Measurements from ENCODE around the gene DCUN1D5.

Gene DCUN1D5

DNA sequence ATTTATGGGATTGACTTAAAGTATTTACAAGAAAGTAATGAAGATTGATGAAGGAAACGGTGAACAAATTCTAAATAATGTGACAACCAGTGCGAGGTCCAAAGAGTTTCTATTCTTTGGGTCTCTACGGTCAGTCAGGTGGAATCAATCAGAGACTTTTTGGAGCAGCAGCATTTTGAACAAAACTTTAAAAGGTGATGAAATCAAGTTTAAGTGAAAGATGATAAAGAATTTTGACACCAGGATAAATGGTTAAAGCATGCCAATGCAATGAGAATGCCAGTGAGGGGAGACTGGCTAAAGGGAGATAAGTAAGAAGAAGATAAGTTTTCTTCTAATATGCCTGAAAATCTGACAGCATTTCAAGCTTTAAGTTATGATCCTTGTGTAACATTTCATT is 67.9 kb downstream of the DCUN1D5 start:
- no peak for DNase-seq (ENCODE audit: low read depth)
- no peak overlapping the region for H3K4me3 ChIP-seq (ENCODE audit: low read length)
- TF ChIP-seq, protein P1, sequence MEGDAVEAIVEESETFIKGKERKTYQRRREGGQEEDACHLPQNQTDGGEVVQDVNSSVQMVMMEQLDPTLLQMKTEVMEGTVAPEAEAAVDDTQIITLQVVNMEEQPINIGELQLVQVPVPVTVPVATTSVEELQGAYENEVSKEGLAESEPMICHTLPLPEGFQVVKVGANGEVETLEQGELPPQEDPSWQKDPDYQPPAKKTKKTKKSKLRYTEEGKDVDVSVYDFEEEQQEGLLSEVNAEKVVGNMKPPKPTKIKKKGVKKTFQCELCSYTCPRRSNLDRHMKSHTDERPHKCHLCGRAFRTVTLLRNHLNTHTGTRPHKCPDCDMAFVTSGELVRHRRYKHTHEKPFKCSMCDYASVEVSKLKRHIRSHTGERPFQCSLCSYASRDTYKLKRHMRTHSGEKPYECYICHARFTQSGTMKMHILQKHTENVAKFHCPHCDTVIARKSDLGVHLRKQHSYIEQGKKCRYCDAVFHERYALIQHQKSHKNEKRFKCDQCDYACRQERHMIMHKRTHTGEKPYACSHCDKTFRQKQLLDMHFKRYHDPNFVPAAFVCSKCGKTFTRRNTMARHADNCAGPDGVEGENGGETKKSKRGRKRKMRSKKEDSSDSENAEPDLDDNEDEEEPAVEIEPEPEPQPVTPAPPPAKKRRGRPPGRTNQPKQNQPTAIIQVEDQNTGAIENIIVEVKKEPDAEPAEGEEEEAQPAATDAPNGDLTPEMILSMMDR (conservative IDR thresholded peaks at IDR 0.05; ENCODE audit: low read depth, low read length) = no peak

DNA sequence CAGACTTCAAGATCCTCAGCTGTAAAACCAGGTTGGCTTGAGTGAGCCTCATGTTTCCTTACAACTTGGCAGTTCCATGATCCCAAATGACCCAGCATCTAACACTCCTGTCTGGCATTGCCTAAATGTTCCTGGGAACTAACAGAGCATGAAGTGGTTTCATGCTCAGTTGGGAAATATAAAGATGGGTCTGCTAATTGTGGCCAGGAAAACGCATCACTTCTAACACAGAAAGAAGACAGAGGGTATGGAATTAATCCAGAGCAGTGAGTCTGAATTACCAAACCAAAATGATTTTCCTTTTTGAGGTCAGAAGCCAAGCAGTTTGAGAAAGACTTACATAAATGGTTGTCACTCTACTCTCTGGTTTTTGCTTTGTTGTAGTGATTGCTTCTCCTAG is 75.9 kb downstream of the DCUN1D5 start:
- H3K4me3 ChIP-seq (ENCODE audit: low read length) = no peak overlapping the region
- TF ChIP-seq, protein P1 (conservative IDR thresholded peaks at IDR 0.05; ENCODE audit: low read depth, low read length) = no peak
- no peak for DNase-seq (ENCODE audit: low read depth)

DNA sequence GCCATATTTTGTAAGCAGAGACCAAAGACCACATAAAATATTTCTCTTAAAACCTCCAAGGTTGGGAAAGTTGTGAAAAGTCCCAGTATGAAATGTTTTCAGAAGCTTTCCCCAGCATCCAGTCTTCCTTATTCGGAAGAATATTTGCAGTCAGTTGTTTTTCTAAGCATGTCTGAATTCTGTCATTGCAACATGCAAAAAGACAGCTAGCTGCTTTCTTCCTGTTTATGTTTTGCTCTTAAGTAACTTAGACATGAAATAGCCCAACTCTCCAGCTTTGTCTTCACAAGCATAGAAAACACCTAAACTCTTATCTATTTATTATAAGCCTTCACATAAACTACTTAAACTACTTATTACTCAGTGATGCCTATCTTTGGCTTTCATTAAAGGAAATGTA is 78.5 kb downstream of the DCUN1D5 start:
- DNase-seq (ENCODE audit: low read depth) = no peak
- TF ChIP-seq, protein P1 (conservative IDR thresholded peaks at IDR 0.05; ENCODE audit: low read depth, low read length) = no peak
- H3K4me3 ChIP-seq (ENCODE audit: low read length) = no peak overlapping the region

Measured in retinal pigment epithelial cell (primary cell).